Measurements from ENCODE around the gene SAMD9.
A peak's percentile ranks its signal among the peaks of the same experiment; 100 is the strongest.
"Not testable (repeated sequence)": the region's sequence is repeated elsewhere in the genome, so short reads cannot be mapped to it uniquely, and the experiment has no call there.

The SAMD9 gene

DNA sequence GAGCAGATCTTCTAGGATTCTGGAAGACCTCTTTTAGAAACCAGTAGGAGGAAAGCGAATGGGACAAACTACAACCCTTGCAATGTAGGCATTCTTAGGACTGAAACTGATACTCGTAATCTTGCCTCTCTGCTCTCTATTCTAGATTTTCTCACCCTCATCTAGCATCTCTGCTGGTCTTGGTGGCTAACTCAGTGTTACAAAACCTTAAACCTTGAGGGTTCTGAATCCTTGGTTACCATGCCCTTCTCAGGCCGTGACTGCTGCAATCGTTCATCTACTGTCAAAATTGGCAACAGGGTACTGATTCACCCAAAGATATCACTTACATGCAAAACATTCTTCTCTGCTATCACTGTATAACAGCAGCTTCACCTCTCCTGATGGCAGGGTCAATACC, 55.2 kb downstream of the SAMD9 start:
- H3K4me3 ChIP-seq (ENCODE audit: low read length) = no peak overlapping the region
- TF ChIP-seq, protein P1, sequence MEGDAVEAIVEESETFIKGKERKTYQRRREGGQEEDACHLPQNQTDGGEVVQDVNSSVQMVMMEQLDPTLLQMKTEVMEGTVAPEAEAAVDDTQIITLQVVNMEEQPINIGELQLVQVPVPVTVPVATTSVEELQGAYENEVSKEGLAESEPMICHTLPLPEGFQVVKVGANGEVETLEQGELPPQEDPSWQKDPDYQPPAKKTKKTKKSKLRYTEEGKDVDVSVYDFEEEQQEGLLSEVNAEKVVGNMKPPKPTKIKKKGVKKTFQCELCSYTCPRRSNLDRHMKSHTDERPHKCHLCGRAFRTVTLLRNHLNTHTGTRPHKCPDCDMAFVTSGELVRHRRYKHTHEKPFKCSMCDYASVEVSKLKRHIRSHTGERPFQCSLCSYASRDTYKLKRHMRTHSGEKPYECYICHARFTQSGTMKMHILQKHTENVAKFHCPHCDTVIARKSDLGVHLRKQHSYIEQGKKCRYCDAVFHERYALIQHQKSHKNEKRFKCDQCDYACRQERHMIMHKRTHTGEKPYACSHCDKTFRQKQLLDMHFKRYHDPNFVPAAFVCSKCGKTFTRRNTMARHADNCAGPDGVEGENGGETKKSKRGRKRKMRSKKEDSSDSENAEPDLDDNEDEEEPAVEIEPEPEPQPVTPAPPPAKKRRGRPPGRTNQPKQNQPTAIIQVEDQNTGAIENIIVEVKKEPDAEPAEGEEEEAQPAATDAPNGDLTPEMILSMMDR (conservative IDR thresholded peaks at IDR 0.05; ENCODE audit: low read length) = no peak
- no peak for DNase-seq (ENCODE audit: low read depth)

DNA sequence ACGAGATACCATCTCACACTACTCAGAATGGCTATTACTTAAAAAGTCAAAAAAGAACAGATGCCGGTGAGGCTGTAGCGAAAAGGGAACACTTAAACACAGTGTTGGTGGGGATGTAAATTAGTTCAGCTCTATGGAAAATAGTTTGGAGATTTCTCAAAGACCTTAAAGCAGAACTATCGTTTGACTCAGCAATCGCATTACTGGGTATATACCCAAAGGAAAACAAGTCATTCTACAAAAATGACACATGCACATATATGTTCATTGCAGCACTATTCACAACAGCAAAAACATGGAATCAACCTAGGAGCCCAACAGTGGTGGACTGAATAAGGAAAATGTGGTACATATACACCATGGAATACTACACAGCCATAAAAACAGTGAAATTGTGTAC, 56.9 kb downstream of the SAMD9 start:
- TF ChIP-seq, protein P1 (conservative IDR thresholded peaks at IDR 0.05; ENCODE audit: low read length) = no peak
- DNase-seq (ENCODE audit: low read depth) = no peak
- H3K4me3 ChIP-seq (ENCODE audit: low read length) = no peak overlapping the region

DNA sequence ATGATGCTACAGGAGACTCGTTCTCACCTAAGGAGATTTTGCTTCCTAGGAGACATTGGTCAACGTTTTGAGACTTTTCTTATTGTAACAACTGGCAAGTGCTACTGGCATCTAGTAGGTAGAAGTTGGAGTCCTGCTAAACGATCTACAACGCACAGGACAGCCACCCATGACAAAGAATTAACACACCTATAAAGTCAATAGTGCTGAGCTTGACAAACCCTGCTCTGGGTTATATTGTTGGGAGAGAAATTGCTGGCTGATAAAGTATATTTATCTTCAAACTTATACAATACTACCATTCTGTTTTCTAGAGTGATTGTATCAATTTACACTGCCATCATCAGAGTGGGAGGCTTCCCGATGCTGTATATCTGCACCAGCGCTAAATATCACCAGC, 57.8 kb downstream of the SAMD9 start:
- no peak overlapping the region for H3K4me3 ChIP-seq (ENCODE audit: low read length)
- no peak for DNase-seq (ENCODE audit: low read depth)
- TF ChIP-seq, protein P1 (conservative IDR thresholded peaks at IDR 0.05; ENCODE audit: low read length) = no peak

DNA sequence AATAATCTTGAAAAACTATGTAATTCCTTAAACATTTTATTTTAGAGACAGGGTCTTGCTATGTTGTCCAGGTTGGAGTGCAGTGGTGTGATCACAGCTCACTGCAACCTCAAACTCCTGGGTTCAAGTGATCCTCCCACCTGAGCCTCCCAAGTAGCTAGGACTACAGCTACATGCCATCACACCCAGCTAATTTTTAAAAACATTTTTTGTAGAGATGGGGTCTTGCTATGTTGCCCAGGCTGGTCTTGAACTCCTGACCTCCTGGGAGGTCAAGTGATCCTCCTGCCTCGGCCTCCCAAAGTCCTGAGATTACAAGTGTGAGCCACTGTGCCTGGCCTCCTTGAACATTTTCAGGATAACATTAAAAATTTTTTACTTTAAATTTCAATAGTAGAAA, 61.2 kb downstream of the SAMD9 start:
- DNase-seq (ENCODE audit: low read depth) = not testable (repeated sequence)

DNA sequence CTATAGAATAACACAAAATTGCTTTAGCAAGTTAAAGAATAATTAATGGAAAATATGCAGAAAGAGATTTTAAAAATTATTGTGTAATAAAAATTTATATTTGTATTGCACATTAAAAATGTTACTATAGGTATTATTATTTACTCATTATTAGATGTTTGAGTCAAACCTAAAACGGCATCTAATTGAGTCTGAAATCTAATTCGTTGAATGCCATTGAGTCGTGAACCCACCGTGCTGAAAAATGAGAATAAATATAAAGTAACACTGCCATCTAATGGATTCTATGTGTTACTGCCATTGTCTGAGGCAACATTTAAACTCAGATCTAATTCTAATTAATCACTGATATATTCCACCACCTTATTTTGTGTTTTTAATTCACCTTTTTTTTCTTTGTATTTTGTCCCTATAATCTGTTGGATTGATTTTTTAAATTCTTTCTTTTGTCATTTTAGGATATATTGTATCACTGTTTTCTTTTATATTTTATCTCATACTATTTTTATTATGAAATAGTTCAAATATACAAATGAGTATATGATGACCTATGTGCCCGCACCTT, 62.2 kb downstream of the SAMD9 start:
- TF ChIP-seq, protein P1 (conservative IDR thresholded peaks at IDR 0.05; ENCODE audit: low read length) = peak; percentile 78
- H3K4me3 ChIP-seq (ENCODE audit: low read length) = no peak overlapping the region
- peak; percentile 47 for DNase-seq (ENCODE audit: low read depth)

More for the DNA sequence above, 61.2 kb downstream of the SAMD9 start:
- not testable (repeated sequence) for H3K4me3 ChIP-seq (ENCODE audit: low read length)

DNA sequence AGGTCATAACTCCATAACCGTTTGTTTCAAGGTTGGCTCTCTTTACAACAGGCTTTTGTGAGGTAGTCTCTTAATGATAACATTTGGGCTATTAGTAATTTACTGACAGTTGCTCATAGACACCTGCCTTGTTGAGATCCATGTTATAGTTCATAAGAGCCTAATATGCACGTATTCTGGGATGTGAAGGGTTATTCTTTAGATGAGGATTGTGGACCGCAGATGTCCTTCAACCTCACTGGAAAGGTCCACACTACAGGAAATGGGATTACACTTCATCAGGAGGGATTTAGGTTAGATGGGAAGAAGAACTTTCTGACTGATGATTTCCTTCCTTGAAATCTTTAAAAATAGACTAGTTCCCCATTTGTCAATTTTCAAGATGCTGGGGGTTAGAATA, 62.8 kb downstream of the SAMD9 start:
- DNase-seq (ENCODE audit: low read depth) = no peak
- no peak overlapping the region for H3K4me3 ChIP-seq (ENCODE audit: low read length)
- TF ChIP-seq, protein P1 (conservative IDR thresholded peaks at IDR 0.05; ENCODE audit: low read length) = no peak

DNA sequence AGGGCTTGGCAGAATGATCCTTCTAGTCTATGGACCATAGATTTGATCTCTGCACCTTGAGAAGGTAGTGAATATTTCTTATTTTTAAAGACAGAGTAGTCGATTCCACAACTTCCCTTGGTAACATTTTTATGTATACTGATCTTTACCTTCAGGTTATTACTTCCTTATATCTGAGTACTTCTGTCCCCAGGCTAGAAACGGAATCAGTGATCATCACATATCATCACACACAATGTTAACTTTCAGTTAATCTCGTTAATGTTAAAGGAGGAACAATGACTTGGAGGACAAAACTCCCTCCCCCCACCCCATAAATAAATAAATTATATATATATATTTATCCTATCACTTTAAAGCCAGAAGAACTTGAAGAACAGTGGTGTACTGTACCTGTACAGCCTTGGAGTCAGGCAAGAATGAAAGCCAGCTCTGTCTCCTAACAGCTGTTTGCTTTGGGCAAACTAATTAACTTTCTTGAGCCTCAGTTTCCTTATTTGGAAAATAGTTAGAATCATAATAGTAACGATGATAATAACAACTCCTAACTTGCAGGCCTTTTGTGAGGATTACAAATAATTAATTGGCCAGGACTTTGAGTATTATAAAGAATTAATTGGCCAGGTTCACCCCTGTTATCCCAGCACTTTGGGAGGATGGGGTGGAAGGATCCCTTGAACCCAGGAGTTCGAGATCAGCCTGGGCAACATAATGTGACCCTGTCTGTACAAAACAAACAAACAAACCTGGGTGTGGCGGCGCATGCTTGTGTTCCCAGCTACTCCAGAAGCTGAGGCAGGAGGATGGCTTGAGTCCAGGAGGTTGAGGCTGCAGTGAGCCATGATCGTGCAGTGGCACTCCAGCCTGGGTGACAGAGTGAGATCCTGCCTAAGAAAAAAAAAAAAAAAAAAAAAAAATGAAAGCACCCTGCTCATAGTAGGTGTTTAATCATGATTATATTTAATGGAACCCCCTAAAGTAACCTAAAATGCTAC, 63.5 kb downstream of the SAMD9 start:
- H3K4me3 ChIP-seq (ENCODE audit: low read length) = no peak overlapping the region
- TF ChIP-seq, protein P1 (conservative IDR thresholded peaks at IDR 0.05; ENCODE audit: low read length) = no peak
- DNase-seq (ENCODE audit: low read depth) = no peak

All from AG10803 (cell line).